ENCODE data around the gene DTL.
A peak's percentile ranks its signal among the peaks of the same experiment; 100 is the strongest.

Gene DTL

GRCh38 chr1:212035835-212036605 lies 472 bp downstream of the DTL start:
- no peak for DNase-seq

GRCh38 chr1:212037900-212038299 lies 2.4 kb downstream of the DTL start:
- peak; percentile 9 for DNase-seq

GRCh38 chr1:212039622-212040021 lies 4.1 kb downstream of the DTL start:
- no peak for DNase-seq

GRCh38 chr1:212040629-212041412 lies 5.3 kb downstream of the DTL start:
- DNase-seq: peak; percentile 7

GRCh38 chr1:212042436-212042835 lies 6.9 kb downstream of the DTL start:
- DNase-seq: no peak

GRCh38 chr1:212044851-212045250 lies 9.3 kb downstream of the DTL start:
- DNase-seq: no peak

- no peak for DNase-seq
Observed at GRCh38 chr1:212045981-212046380, 10.4 kb downstream of the DTL start.

- no peak for DNase-seq
Observed at GRCh38 chr1:212053993-212054392, 18.4 kb downstream of the DTL start.

GRCh38 chr1:212055333-212055732 lies 19.8 kb downstream of the DTL start:
- no peak for DNase-seq

GRCh38 chr1:212060632-212061472 lies 25.3 kb downstream of the DTL start:
- peak; percentile 19 for DNase-seq

- DNase-seq: peak; percentile 74
Observed at GRCh38 chr1:212062832-212063438, 27.4 kb downstream of the DTL start.

- no peak for DNase-seq
Observed at GRCh38 chr1:212067787-212068186, 32.2 kb downstream of the DTL start.

GRCh38 chr1:212070720-212071302 lies 35.3 kb downstream of the DTL start:
- peak; percentile 69 for DNase-seq

GRCh38 chr1:212072047-212072446 lies 36.5 kb downstream of the DTL start:
- no peak for DNase-seq

- DNase-seq: no peak
Observed at GRCh38 chr1:212073490-212073889, 37.9 kb downstream of the DTL start.

- DNase-seq: no peak
Observed at GRCh38 chr1:212074313-212074712, 38.8 kb downstream of the DTL start.

- no peak for DNase-seq
Observed at GRCh38 chr1:212074856-212075255, 39.3 kb downstream of the DTL start.

GRCh38 chr1:212077028-212077427 lies 41.5 kb downstream of the DTL start:
- DNase-seq: peak; percentile 25

- no peak for DNase-seq
Observed at GRCh38 chr1:212078826-212079225, 43.3 kb downstream of the DTL start.

- DNase-seq: no peak
Observed at GRCh38 chr1:212082765-212083406, 47.3 kb downstream of the DTL start.

GRCh38 chr1:212089560-212090163 lies 54.1 kb downstream of the DTL start:
- peak; percentile 32 for DNase-seq
